K562 (cell line): ENCODE data around the gene GABARAP. TPM values are rescaled to one million over a fixed set of nuclear protein-coding genes. Genes with fewer than 3 reads are reported as not detected.

Experiments used
- ATAC-seq: fragments of 200-7000 bp; cut with Tn5 transposase; 3 replicates; pipeline ENCODE4 v1.9.1; 2020; ENCODE audit warnings: moderate library complexity
- BruUV-seq: library from RNA; stranded (reverse); fragments of 400-500 nt; replicated peaks from 2 replicates; lab custom pipeline; 2021; lab: Mats Ljungman, UMichigan
- CTCF ChIA-PET: fragments of 300-600 bp; formaldehyde crosslinking; extraction: SDS; loops from one replicate; lab custom pipeline; 2021; ENCODE audit warnings: low intra/inter-chr PET ratio; lab: Yijun Ruan, JAX
- POLR2A ChIA-PET: fragments of 300-600, 350-650 bp; sonication (Branson Sonifier 250); formaldehyde crosslinking; extraction: SDS; loops from one replicate; lab custom pipeline; 2021; ENCODE audit warnings: antibody characterized with exemption, inconsistent platforms; lab: Yijun Ruan, JAX
- DNase-seq, 4 experiments: peaks; one replicate each; pipeline versions ENCODE4 v3.0.0 to v3.0.0-alpha.2; 2011 to 2018; ENCODE audit warnings: low spot score in 3 of 4, mixed read lengths in 3 of 4; ENCODE audit errors: extremely low read depth in 1 of 4
- FAIRE-seq: peaks from 2 replicates; lab custom pipeline; 2011; peaks lifted over from hg19 to GRCh38; lab: Jason Lieb, UNC
- H2AFZ ChIP-seq: 2 replicates; pipeline ENCODE4 v1.6.0; 2011; ENCODE audit warnings: low read depth, low read length, control low read depth, inconsistent platforms
- H3K27ac ChIP-seq: fragments of 200-600 bp; 3 replicates; pipeline ENCODE4 v1.8.0; 2011; ENCODE audit warnings: low read depth, mild to moderate bottlenecking, control low read depth, inconsistent platforms, low read length, moderate library complexity, mixed read lengths; ENCODE audit errors: extremely low read depth
- H3K27me3 ChIP-seq, 2 experiments: fragments of 300-600 bp in 1 of 2; 2 replicates in 1 of 2; 3 replicates in 1 of 2; pipeline versions ENCODE4 v1.6.0 to v1.8.0; 2011; ENCODE audit warnings: inconsistent platforms in 2 of 2, low read length in 2 of 2, mild to moderate bottlenecking in 1 of 2, mixed read lengths in 1 of 2, moderate library complexity in 1 of 2; ENCODE audit not compliant: control insufficient read depth in 2 of 2, insufficient read depth in 2 of 2
- H3K36me3 ChIP-seq: fragments of 300-600 bp; 3 replicates; pipeline ENCODE4 v1.8.0; 2011; ENCODE audit warnings: mild to moderate bottlenecking, low read length, inconsistent platforms; ENCODE audit not compliant: control insufficient read depth, insufficient read depth
- H3K4me1 ChIP-seq, 2 experiments: fragments of 200-600 bp in 1 of 2; replicated peaks in 1 of 2; 2 replicates in 1 of 2; 3 replicates in 1 of 2; pipeline versions ENCODE4 v1.5.1 to v1.8.0; 2011; ENCODE audit warnings: inconsistent platforms in 2 of 2, low read length in 2 of 2, mild to moderate bottlenecking in 1 of 2, mixed read lengths in 1 of 2, moderate library complexity in 1 of 2; ENCODE audit not compliant: control insufficient read depth in 2 of 2, insufficient read depth in 2 of 2
- H3K4me2 ChIP-seq: 2 replicates; pipeline ENCODE4 v1.6.1; 2011; ENCODE audit warnings: low read length, control low read depth, inconsistent platforms, mixed read lengths; ENCODE audit not compliant: insufficient read depth
- H3K4me3 ChIP-seq: fragments of 200-600 bp; sonication (generic), shearing (Covaris generic); 2 replicates; pipeline ENCODE4 v1.5.1; 2016; ENCODE audit warnings: control low read depth, inconsistent platforms
- H3K79me2 ChIP-seq: fragments of 200-600 bp; 3 replicates; pipeline ENCODE4 v1.8.0; 2011; ENCODE audit warnings: low read length, inconsistent platforms; ENCODE audit not compliant: control insufficient read depth, insufficient read depth
- H3K9ac ChIP-seq, 2 experiments: 2 replicates each; pipeline versions ENCODE4 v1.6.0 to v1.6.1; 2011; ENCODE audit warnings: low read depth in 2 of 2, low read length in 2 of 2, control low read depth in 1 of 2, inconsistent platforms in 1 of 2, mild to moderate bottlenecking in 1 of 2, mixed read lengths in 1 of 2; ENCODE audit not compliant: insufficient read depth in 1 of 2
- H3K9me1 ChIP-seq: one replicate; pipeline ENCODE4 v1.6.0; 2011; ENCODE audit warnings: inconsistent platforms, mild to moderate bottlenecking, low read length, moderate library complexity; ENCODE audit not compliant: control insufficient read depth, insufficient read depth
- H3K9me3 ChIP-seq: replicated peaks from 2 replicates; pipeline ENCODE4 v1.5.1; 2011; ENCODE audit warnings: low read depth, low read length, inconsistent platforms; ENCODE audit not compliant: control insufficient read depth, insufficient read depth
- H4K20me1 ChIP-seq: replicated peaks from 2 replicates; pipeline ENCODE4 v1.6.1; 2011; ENCODE audit warnings: low read length, inconsistent platforms, mixed read lengths; ENCODE audit not compliant: control insufficient read depth, insufficient read depth
- CCAR2 ChIP-seq: fragments of 200-400 bp; formaldehyde crosslinking; IDR thresholded peaks from 2 replicates; pipeline ENCODE4 v1.6.1; 2017; ENCODE audit warnings: mild to moderate bottlenecking, low read depth, low read length
- CCNT2 ChIP-seq: IDR thresholded peaks from 2 replicates; pipeline ENCODE4 v1.6.1; 2011; ENCODE audit warnings: borderline replicate concordance, low read depth, mild to moderate bottlenecking, moderate library complexity, mixed read lengths, low read length; ENCODE audit not compliant: insufficient read length; ENCODE audit errors: extremely low read depth
- CUX1 ChIP-seq: fragments of 200-800 bp; sonication (Bioruptor generic); IDR thresholded peaks from 2 replicates; pipeline ENCODE4 v1.6.1; 2016; ENCODE audit warnings: missing genetic modification characterization, missing compliant biosample characterization
- ERF ChIP-seq: fragments of 450-650 bp; formaldehyde crosslinking; IDR thresholded peaks from 2 replicates; pipeline ENCODE4 v1.4.0; 2020; ENCODE audit warnings: mild to moderate bottlenecking, mixed read lengths
- ESRRA ChIP-seq: fragments of 450-650 bp; IDR thresholded peaks from 2 replicates; pipeline ENCODE4 v1.6.1; 2014; ENCODE audit warnings: low read depth, mild to moderate bottlenecking, moderate library complexity, borderline replicate concordance
- HMGXB4 ChIP-seq: sonication (generic); formaldehyde crosslinking; IDR thresholded peaks from 2 replicates; pipeline ENCODE4 v1.8.1; 2023; ENCODE audit warnings: mild to moderate bottlenecking, missing genetic modification reagents
- POLR2AphosphoS5 ChIP-seq: IDR thresholded peaks from 2 replicates; pipeline ENCODE4 v1.6.1; 2011; ENCODE audit warnings: mild to moderate bottlenecking, low read depth, low read length, moderate library complexity; ENCODE audit not compliant: control insufficient read depth, insufficient read depth
- PURB ChIP-seq: sonication (generic); formaldehyde crosslinking; IDR thresholded peaks from 2 replicates; pipeline ENCODE4 v1.9.0; 2021; ENCODE audit warnings: low read depth, mild to moderate bottlenecking, missing genetic modification reagents
- TRIM28 ChIP-seq: fragments of 450-650 bp; IDR thresholded peaks from 2 replicates; pipeline ENCODE4 v1.6.1; 2017
- YY1 ChIP-seq, 3 experiments: IDR thresholded peaks; 2 replicates each; pipeline ENCODE4 v1.6.1; 2011; ENCODE audit warnings: low read length in 2 of 3, mild to moderate bottlenecking in 2 of 3, moderate library complexity in 2 of 3, borderline replicate concordance in 1 of 3, control low read depth in 1 of 3, low read depth in 1 of 3; ENCODE audit not compliant: insufficient read depth in 3 of 3, insufficient replicate concordance in 2 of 3, control insufficient read depth in 1 of 3, insufficient read length in 1 of 3; ENCODE audit errors: extremely low read depth in 1 of 3
- ZNF165 ChIP-seq: fragments of 250-450 bp; sonication (Bioruptor Pico); IDR thresholded peaks from 2 replicates; pipeline ENCODE4 v1.4.0; 2020; ENCODE audit warnings: borderline replicate concordance
- ZNF655 ChIP-seq: fragments of 250-450 bp; sonication (Bioruptor Pico); IDR thresholded peaks from 2 replicates; pipeline ENCODE4 v1.5.0; 2021
- WGBS: fragments of 100-300 bp; shearing (Covaris generic); methylation state at CpG from one replicate; pipeline ENCODE4 v1.1.6; 2016; ENCODE audit warnings: low coverage, mixed read lengths; ENCODE audit not compliant: insufficient coverage; ENCODE audit errors: missing lambda C conversion rate; 5-methylcytosine and 5-hydroxymethylcytosine counted together
- in situ Hi-C: fragments of 300-500 bp; cut with MboI; formaldehyde crosslinking; loops from 4 replicates; pipeline ENCODE4 v1.15.0; 2018; ENCODE audit warnings: inconsistent platforms, mixed read lengths
- intact Hi-C: fragments of 100-400 bp; cut with micrococcal nuclease; formaldehyde crosslinking; loops from 2 replicates; pipeline ENCODE4 v1.14.2; 2022
- polyA plus RNA-seq, 8 experiments: library from polyadenylated mRNA; depleted of rRNA in 4 of 8; stranded (reverse) in 5 of 8; unstranded in 3 of 8; fragments of >200 nt; fragmentation: Nextera tagmentation in 2 of 8; fragmentation: Illumina TruSeq in 1 of 8; extraction: Ambion mirVana in 2 of 8; extraction: Trizol in 1 of 8; gene quantifications; 2 replicates each; pipeline versions ENCODE4 v1.2.1 to v1.2.3, GENCODE V29; 2011 to 2014; ENCODE audit warnings: inconsistent platforms in 1 of 8, missing spikeins in 1 of 8
- total RNA-seq, 7 experiments: library from RNA; depleted of rRNA in 6 of 7; stranded (reverse); fragments of >200 nt in 6 of 7; fragmentation: Illumina TruSeq in 2 of 7; extraction: Trizol in 2 of 7; gene quantifications; 2 replicates each; pipeline versions ENCODE4 v1.2.1 to v1.2.3, GENCODE V29; 2011 to 2021; ENCODE audit warnings: low replicate concordance in 1 of 7

The GABARAP gene
- total and polyA plus RNA-seq, 9 of the 15 experiments (the other 6 are each of a cell fraction or from before 2014, with no cell fraction given), result 47.5 to 373 (median 152) TPM

GRCh38 chr17:7240375-7240774 lies 1.9 kb downstream of the GABARAP start:
- ATAC-seq (no peak), DNase-seq (no peak), FAIRE-seq (peak; percentile 57)
- no peaks in the 10 kb centered on the region for H3K9me3 ChIP-seq
- H3K27me3 ChIP-seq, result no peaks in the 10 kb centered on the region
- no peaks in the 10 kb centered on the region for H3K9me1 ChIP-seq
- BruUV-seq, result no TSS peak
- H3K4me3 ChIP-seq, result peak overlapping the region; percentile 68
- 17% methylated on average over 4 of the region's 4 CpGs for WGBS
- no peak overlapping the region for H2AFZ ChIP-seq
- POLR2A ChIA-PET, result interaction anchor here (1.1 to 3.6 kb wide), 2 partner anchors 11 to 24 kb away, joined by 3 to 16 read pairs; partner anchors contain the start of genes CTDNEP1 and ELP5
- peaks cover 64% of the 10 kb centered on the region for H3K79me2 ChIP-seq
- H3K27ac ChIP-seq, result peak overlapping the region; percentile 98
- in situ Hi-C loops (no loop called here), intact Hi-C loops (no loop called here)
- peaks cover 53% of the 10 kb centered on the region; the same call in 2 of the 3 replicates for H3K36me3 ChIP-seq
- CTCF ChIA-PET, result no interaction called here
- H3K9ac ChIP-seq, result peak overlapping the region; percentile 80 to 97; a peak in 3 of 4 replicates
- H4K20me1 ChIP-seq, result peaks cover 5% of the 10 kb centered on the region; the same call in 1 of the 2 replicates
- H3K4me1 ChIP-seq, result peaks cover 34 to 39% of the 10 kb centered on the region in 2 experiments; a peak in 4 of 5 replicates
- H3K4me2 ChIP-seq, result peak overlapping the region; percentile 88
- TF ChIP-seq PURB (CRISPR knock-in tag) (no peak), CCNT2 (no peak), ERF (CRISPR knock-in tag) (no peak), POLR2AphosphoS5 (no peak), CUX1 (CRISPR knock-in tag) (no peak), YY1 (IDR thresholded peaks at IDR 0.05; ENCODE audit: borderline replicate concordance in 1 of 3, control insufficient read depth in 1 of 3, extremely low read depth in 1 of 3, insufficient read depth in 3 of 3, insufficient read length in 1 of 3, insufficient replicate concordance in 2 of 3, low read depth in 1 of 3, low read length in 2 of 3) (no peak), ESRRA (no peak), ZNF165 (no peak), HMGXB4 (CRISPR knock-in tag) (no peak), CCAR2 (no peak), ZNF655 (no peak), TRIM28 (no peak)
